ENCODE data around the gene CD300E.

Gene CD300E

DNA sequence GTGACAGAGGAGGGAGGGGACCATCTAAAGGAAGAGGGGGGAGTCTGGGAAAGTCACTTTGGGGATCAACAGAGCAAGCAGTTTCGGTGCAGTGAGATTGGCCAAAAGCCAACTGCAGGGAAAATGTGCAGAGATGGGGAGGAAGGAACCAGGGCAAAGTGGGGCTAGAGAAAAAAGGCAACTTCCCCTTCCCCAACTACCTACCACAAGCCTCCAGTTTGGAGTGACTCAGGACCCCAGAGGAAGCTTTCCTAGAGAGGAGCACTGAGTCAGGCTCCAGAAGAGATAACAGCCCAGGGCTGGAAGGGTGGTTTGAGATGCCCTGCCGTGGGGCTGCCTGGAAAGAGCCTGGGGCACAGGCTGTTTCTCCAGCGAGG, 24.5 kb downstream of the CD300E start:
- Histone ChIP-seq H3K27me3 (ENCODE audit: insufficient read depth, poor library complexity, severe bottlenecking) (no peaks in the 10 kb centered on the region), H3K4me1 (ENCODE audit: insufficient read depth, poor library complexity, severe bottlenecking) (peaks cover 9% of the 10 kb centered on the region), H3K9me3 (ENCODE audit: severe bottlenecking) (no peaks in the 10 kb centered on the region), H3K36me3 (ENCODE audit: low read depth) (no peaks in the 10 kb centered on the region), H3K4me3 (ENCODE audit: severe bottlenecking) (no peak overlapping the region), H3K27ac (ENCODE audit: poor library complexity, severe bottlenecking) (peak overlapping the region; percentile 24)
- TF ChIP-seq, protein P1, sequence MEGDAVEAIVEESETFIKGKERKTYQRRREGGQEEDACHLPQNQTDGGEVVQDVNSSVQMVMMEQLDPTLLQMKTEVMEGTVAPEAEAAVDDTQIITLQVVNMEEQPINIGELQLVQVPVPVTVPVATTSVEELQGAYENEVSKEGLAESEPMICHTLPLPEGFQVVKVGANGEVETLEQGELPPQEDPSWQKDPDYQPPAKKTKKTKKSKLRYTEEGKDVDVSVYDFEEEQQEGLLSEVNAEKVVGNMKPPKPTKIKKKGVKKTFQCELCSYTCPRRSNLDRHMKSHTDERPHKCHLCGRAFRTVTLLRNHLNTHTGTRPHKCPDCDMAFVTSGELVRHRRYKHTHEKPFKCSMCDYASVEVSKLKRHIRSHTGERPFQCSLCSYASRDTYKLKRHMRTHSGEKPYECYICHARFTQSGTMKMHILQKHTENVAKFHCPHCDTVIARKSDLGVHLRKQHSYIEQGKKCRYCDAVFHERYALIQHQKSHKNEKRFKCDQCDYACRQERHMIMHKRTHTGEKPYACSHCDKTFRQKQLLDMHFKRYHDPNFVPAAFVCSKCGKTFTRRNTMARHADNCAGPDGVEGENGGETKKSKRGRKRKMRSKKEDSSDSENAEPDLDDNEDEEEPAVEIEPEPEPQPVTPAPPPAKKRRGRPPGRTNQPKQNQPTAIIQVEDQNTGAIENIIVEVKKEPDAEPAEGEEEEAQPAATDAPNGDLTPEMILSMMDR (IDR thresholded peaks at IDR 0.05; ENCODE audit: poor library complexity, severe bottlenecking), result no peak
- DNase-seq (ENCODE audit: low spot score) (no peak), ATAC-seq (ENCODE audit: low read depth) (no peak)

DNA sequence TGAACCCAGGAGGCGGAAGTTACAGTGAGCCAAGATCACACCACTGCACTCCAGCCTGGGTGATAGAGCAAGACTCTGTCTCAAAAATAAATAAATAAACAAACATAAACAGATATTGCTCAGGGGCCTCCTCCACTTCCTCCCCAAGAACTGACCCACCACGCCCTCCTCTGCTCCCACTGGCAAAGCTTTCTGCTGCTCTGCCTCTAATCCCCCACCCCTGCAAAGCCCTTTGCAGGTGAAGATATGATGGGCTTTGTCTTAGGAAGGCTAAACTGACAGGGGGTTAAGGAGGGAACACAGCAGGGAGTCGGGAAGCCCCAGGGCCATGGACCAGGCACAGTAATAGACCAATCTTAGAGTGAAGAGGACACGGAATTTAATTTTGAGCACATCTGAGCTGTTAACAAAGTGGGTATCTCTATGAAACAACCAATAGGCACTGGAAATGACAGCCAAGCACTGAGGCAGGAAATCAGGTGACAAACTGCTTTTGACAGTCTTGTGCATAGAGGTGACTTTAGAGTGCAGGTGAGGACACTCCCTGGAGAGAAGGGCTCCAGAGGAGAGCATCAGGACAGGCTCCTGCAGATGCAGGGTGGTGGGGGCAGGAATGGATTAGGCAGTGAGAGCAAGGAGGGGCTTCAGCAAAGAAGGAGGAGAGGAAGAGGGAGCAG, 25.1 kb downstream of the CD300E start:
- Histone ChIP-seq H3K27ac (ENCODE audit: poor library complexity, severe bottlenecking) (no peak overlapping the region), H3K9me3 (ENCODE audit: severe bottlenecking) (no peaks in the 10 kb centered on the region), H3K27me3 (ENCODE audit: insufficient read depth, poor library complexity, severe bottlenecking) (no peaks in the 10 kb centered on the region), H3K36me3 (ENCODE audit: low read depth) (no peaks in the 10 kb centered on the region), H3K4me3 (ENCODE audit: severe bottlenecking) (no peak overlapping the region), H3K4me1 (ENCODE audit: insufficient read depth, poor library complexity, severe bottlenecking) (peaks cover 9% of the 10 kb centered on the region)
- DNase-seq (ENCODE audit: low spot score) (no peak), ATAC-seq (ENCODE audit: low read depth) (no peak)
- TF ChIP-seq, protein P1 (IDR thresholded peaks at IDR 0.05; ENCODE audit: poor library complexity, severe bottlenecking), result no peak

DNA sequence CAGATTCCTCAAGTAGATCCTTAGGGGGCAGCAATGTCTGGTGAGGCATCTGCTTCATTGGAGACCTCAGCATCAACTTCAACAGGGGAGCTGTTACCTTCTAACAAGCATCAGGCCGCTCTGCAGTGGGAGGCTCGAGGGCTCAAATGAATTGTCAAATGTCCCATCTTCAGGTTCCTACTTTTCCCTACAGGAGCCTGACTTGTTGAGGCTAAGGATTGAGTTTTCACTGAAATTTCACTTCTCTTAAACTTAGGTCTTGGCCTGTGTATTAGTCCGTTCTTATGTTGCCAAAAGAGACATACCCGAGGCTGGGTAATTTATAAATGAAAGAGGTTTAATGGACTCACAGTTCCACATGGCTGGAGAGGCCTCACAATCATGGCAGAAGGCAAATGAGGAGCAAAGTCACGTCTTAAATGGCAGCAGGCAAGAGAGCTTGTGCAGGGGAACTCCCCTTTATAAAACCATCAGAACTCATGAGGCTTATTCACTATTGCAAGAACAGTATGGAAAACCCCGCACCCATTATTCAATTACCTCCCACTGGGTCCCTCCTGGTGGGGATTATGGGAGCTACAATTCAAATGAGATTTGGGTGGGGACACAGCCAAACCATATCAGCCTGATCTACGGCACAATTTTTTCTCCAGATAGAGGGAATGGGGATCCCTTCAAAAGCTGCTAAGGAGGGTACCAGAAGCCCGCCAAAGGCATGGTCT, 26.3 kb downstream of the CD300E start:
- Histone ChIP-seq H3K4me3 (ENCODE audit: severe bottlenecking) (no peak overlapping the region), H3K27me3 (ENCODE audit: insufficient read depth, poor library complexity, severe bottlenecking) (no peaks in the 10 kb centered on the region), H3K4me1 (ENCODE audit: insufficient read depth, poor library complexity, severe bottlenecking) (peaks cover 9% of the 10 kb centered on the region), H3K27ac (ENCODE audit: poor library complexity, severe bottlenecking) (no peak overlapping the region), H3K36me3 (ENCODE audit: low read depth) (no peaks in the 10 kb centered on the region), H3K9me3 (ENCODE audit: severe bottlenecking) (no peaks in the 10 kb centered on the region)
- ATAC-seq (ENCODE audit: low read depth), result no peak
- no peak for DNase-seq (ENCODE audit: low spot score)
- TF ChIP-seq, protein P1 (IDR thresholded peaks at IDR 0.05; ENCODE audit: poor library complexity, severe bottlenecking), result no peak

DNA sequence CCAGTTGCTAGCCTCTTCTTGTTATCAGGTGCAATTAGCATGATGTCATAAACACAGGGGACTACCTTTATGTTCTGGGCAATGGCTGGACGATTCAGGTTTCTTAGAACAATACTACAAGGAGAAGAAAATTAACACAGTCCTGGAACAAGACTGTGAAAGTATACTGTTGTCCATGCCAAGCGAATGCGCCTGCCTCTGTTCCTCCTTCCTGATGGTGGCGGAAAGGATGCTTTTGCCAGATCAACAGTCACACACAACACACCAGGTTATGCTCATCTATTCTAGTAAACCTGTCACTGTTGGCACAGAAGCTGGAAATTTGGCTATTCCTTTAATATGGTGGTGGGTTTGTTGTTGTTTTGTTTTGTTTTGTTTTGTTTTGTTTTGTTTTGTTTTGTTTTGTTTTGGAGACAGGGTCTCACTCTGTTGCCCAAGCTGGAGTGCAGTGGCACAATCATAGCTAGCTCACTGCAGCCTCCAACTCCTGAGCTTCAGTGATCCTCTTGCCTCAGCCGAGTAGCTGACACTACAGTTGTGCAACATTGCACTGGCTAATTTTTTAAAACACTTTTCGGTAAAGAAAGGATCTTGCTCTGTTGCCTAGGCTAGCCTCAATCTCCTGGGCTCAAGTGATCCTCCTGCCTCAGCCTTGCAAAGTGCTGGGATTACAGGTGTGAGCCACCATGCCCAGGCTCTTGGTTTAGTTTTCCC, 28.3 kb downstream of the CD300E start:
- Histone ChIP-seq H3K36me3 (ENCODE audit: low read depth) (no peaks in the 10 kb centered on the region), H3K9me3 (ENCODE audit: severe bottlenecking) (no peaks in the 10 kb centered on the region), H3K27ac (ENCODE audit: poor library complexity, severe bottlenecking) (no peak overlapping the region), H3K27me3 (ENCODE audit: insufficient read depth, poor library complexity, severe bottlenecking) (no peaks in the 10 kb centered on the region), H3K4me1 (ENCODE audit: insufficient read depth, poor library complexity, severe bottlenecking) (peaks cover 9% of the 10 kb centered on the region), H3K4me3 (ENCODE audit: severe bottlenecking) (no peak overlapping the region)
- DNase-seq (ENCODE audit: low spot score), result no peak
- no peak for ATAC-seq (ENCODE audit: low read depth)
- TF ChIP-seq, protein P1 (IDR thresholded peaks at IDR 0.05; ENCODE audit: poor library complexity, severe bottlenecking), result no peak

All from RWPE2 (cell line).